Measurements from ENCODE around the gene MT1F. TPM values are rescaled to one million over a fixed set of nuclear protein-coding genes. Genes with fewer than 3 reads are reported as not detected.

The MT1F gene
- total RNA-seq, 1 donor from 2014 or later, result not detected

DNA sequence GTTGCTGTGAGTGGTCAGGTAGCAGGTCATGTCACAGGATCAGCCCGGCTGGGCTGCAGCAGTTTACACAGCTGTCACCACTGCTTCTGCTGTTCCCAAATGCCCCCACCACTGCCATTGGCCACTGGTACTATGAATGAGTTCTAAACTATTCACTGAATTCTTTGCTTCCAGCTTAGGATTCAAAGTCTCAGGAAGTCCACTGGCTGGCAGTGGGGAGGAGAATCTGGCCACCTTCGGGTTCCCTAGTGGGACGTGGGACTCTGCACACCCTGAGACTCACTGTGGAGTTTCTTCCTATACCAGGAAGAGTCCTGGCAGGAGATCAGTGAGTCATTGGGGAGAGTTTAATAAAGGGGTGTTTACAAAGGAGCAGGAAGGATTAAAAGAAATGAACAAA, 31.4 kb downstream of the MT1F start:
- Mint-ChIP-seq H3K4me1 (peaks cover 2% of the 10 kb centered on the region), H3K27me3 (ENCODE audit: insufficient read depth, low read depth) (peaks cover 19% of the 10 kb centered on the region), H3K27ac (no peak overlapping the region), H3K9me3 (peaks cover 16% of the 10 kb centered on the region), H3K4me3 (no peak overlapping the region), H3K36me3 (peaks cover 3% of the 10 kb centered on the region)
- no peak overlapping the region for H2AFZ ChIP-seq (replicated peaks)
- no peaks in the 10 kb centered on the region for H4K20me1 ChIP-seq (ENCODE audit: low read depth)
- no peaks in the 10 kb centered on the region for H3K36me3 ChIP-seq
- TF ChIP-seq, protein P1, sequence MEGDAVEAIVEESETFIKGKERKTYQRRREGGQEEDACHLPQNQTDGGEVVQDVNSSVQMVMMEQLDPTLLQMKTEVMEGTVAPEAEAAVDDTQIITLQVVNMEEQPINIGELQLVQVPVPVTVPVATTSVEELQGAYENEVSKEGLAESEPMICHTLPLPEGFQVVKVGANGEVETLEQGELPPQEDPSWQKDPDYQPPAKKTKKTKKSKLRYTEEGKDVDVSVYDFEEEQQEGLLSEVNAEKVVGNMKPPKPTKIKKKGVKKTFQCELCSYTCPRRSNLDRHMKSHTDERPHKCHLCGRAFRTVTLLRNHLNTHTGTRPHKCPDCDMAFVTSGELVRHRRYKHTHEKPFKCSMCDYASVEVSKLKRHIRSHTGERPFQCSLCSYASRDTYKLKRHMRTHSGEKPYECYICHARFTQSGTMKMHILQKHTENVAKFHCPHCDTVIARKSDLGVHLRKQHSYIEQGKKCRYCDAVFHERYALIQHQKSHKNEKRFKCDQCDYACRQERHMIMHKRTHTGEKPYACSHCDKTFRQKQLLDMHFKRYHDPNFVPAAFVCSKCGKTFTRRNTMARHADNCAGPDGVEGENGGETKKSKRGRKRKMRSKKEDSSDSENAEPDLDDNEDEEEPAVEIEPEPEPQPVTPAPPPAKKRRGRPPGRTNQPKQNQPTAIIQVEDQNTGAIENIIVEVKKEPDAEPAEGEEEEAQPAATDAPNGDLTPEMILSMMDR (IDR thresholded peaks at IDR 0.05), result no peak
- TF ChIP-seq EZH2phosphoT487 (IDR thresholded peaks at IDR 0.05) (no peak), EZH2 (IDR thresholded peaks at IDR 0.05) (no peak)
- no peak overlapping the region for H3K4me2 ChIP-seq
- H3F3A ChIP-seq (ENCODE audit: low read depth), result no peaks in the 10 kb centered on the region
- no peaks in the 10 kb centered on the region for H3K9me3 ChIP-seq (ENCODE audit: low read depth)
- no peaks in the 10 kb centered on the region for H3K4me1 ChIP-seq
- no peak overlapping the region for H3K27ac ChIP-seq
- no peak for DNase-seq (ENCODE audit: low spot score)
- H3K79me2 ChIP-seq (ENCODE audit: low read depth), result no peaks in the 10 kb centered on the region
- no peak overlapping the region for H3K9ac ChIP-seq
- no peak overlapping the region for H3K4me3 ChIP-seq
- peaks cover 6% of the 10 kb centered on the region for H3K27me3 ChIP-seq

DNA sequence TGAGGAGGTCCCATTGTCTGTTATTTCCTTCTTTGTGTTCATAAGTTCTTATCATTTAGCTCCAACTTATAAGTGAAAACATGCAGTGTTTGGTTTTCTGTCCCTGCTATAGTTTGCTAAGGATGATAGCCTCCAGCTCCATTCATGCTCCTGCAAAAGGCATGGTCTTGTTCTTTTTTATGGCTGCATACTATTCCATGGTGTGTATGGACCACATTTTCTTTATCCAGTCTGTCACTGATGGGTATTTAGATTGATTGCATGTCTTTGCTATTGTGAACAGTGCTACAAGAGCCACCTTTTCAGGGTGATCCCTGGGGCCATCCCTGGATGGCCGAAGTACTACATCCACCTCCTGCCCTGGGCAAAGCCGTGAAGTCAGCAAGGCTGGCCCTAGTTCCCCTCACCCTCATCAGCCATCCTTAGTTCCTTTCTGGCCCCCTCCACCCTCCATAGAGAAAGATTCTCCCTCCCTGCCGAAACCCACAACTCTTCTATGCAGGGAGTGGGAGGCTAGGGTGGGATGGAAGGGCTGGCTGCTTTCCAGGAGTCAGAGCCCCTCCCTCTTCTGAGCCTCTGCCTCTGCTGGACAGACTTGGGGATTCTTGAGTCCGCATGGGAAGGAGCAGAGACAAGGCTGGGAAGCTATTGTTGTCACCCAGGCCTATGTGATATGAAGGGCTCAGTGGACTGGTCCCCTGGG, 32.8 kb downstream of the MT1F start:
- Histone ChIP-seq H4K20me1 (ENCODE audit: low read depth) (no peaks in the 10 kb centered on the region), H3K27me3 (no peaks in the 10 kb centered on the region), H2AFZ (replicated peaks) (no peak overlapping the region), H3F3A (ENCODE audit: low read depth) (no peaks in the 10 kb centered on the region), H3K9ac (no peak overlapping the region), H3K27ac (no peak overlapping the region), H3K79me2 (ENCODE audit: low read depth) (no peaks in the 10 kb centered on the region), H3K9me3 (ENCODE audit: low read depth) (no peaks in the 10 kb centered on the region), H3K4me1 (no peaks in the 10 kb centered on the region), H3K4me2 (no peak overlapping the region), H3K36me3 (no peaks in the 10 kb centered on the region), H3K4me3 (no peak overlapping the region)
- Mint-ChIP-seq H3K27ac (no peak overlapping the region), H3K4me3 (no peak overlapping the region), H3K36me3 (peaks cover 3% of the 10 kb centered on the region), H3K4me1 (peaks cover 2% of the 10 kb centered on the region), H3K27me3 (ENCODE audit: insufficient read depth, low read depth) (peaks cover 18% of the 10 kb centered on the region), H3K9me3 (peaks cover 16% of the 10 kb centered on the region)
- no peak for TF ChIP-seq EZH2phosphoT487 (IDR thresholded peaks at IDR 0.05)
- no peak for TF ChIP-seq EZH2 (IDR thresholded peaks at IDR 0.05)
- TF ChIP-seq, protein P1 (IDR thresholded peaks at IDR 0.05), result no peak
- DNase-seq (ENCODE audit: low spot score), result no peak

DNA sequence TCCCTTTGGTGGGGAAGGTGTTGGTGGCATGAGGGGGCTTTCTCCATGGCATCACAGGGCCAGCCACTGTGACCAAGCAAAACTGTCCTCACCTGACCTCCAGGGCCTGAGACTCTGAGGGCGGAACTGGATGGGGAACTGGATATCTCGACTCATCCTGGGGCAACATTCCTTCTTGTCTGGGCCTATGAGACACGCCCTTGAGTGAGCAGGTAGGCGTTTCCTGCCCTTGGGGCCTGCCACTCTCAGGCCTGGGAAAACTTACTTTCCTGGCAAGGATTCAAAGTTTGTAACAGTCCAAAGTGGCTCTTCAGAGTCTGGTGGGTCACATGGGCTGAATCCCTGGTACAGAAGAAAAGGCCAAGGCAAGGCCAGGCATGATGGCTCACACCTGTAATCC, 34.1 kb downstream of the MT1F start:
- Histone ChIP-seq H3K4me1 (no peaks in the 10 kb centered on the region), H3K9ac (no peak overlapping the region), H3K79me2 (ENCODE audit: low read depth) (no peaks in the 10 kb centered on the region), H2AFZ (replicated peaks) (no peak overlapping the region), H3K27me3 (no peaks in the 10 kb centered on the region), H3K4me2 (no peak overlapping the region), H3K36me3 (no peaks in the 10 kb centered on the region), H3K4me3 (no peak overlapping the region), H4K20me1 (ENCODE audit: low read depth) (no peaks in the 10 kb centered on the region), H3K9me3 (ENCODE audit: low read depth) (no peaks in the 10 kb centered on the region), H3K27ac (no peak overlapping the region), H3F3A (ENCODE audit: low read depth) (no peaks in the 10 kb centered on the region)
- Mint-ChIP-seq H3K4me1 (peaks cover 2% of the 10 kb centered on the region), H3K9me3 (peaks cover 14% of the 10 kb centered on the region), H3K27me3 (ENCODE audit: insufficient read depth, low read depth) (peaks cover 16% of the 10 kb centered on the region), H3K4me3 (no peak overlapping the region), H3K36me3 (no peaks in the 10 kb centered on the region), H3K27ac (no peak overlapping the region)
- TF ChIP-seq EZH2phosphoT487 (IDR thresholded peaks at IDR 0.05) (no peak), EZH2 (IDR thresholded peaks at IDR 0.05) (no peak)
- TF ChIP-seq, protein P1 (IDR thresholded peaks at IDR 0.05), result no peak
- no peak for DNase-seq (ENCODE audit: low spot score)

All from neural progenitor cell (in vitro differentiated cells).